Measurements from ENCODE around the gene ZNF536.

Gene ZNF536

DNA sequence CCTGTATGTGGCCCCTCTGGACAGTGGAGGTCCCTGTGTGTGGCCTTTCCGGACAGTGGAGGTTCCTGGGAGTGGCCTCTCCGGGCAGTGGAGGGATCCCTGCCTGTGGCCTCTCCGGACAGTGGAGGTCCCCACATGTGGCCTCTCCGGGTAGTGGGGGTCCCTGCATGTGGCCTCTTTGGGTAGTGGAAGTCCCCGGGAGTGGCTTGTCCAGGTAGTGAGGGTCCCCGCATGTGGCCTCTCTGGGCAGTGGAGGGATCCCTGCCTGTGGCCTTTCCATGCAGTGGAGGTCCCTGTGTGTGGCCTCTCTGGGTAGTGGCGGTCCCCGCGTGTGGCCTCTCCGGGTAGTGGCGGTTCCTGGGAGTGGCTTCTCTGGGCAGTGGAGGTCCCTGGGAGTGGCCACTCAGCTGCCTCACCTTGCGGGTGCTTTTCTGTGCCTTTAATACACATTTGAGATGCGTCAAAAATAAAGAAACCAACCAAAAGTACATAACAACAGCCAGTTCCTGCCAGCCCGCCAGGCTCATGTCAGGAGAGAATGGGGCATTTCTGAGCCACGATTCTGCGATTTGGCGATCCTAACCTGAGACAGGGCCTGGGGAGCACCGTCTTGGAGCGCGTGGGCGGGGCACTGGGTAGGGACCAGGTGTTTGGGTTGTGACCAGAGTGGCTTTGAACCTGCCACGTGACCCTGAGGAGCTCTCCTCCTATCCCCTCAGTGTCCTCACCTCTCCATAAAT, 194.7 kb downstream of the ZNF536 start:
- no peak for DNase-seq (ENCODE audit: low read depth)
- H3K4me3 ChIP-seq (ENCODE audit: low read depth, low read length), result no peak overlapping the region
- TF ChIP-seq, protein P1, sequence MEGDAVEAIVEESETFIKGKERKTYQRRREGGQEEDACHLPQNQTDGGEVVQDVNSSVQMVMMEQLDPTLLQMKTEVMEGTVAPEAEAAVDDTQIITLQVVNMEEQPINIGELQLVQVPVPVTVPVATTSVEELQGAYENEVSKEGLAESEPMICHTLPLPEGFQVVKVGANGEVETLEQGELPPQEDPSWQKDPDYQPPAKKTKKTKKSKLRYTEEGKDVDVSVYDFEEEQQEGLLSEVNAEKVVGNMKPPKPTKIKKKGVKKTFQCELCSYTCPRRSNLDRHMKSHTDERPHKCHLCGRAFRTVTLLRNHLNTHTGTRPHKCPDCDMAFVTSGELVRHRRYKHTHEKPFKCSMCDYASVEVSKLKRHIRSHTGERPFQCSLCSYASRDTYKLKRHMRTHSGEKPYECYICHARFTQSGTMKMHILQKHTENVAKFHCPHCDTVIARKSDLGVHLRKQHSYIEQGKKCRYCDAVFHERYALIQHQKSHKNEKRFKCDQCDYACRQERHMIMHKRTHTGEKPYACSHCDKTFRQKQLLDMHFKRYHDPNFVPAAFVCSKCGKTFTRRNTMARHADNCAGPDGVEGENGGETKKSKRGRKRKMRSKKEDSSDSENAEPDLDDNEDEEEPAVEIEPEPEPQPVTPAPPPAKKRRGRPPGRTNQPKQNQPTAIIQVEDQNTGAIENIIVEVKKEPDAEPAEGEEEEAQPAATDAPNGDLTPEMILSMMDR (IDR thresholded peaks at IDR 0.05; ENCODE audit: low read depth, low read length, missing control alignments), result no peak

DNA sequence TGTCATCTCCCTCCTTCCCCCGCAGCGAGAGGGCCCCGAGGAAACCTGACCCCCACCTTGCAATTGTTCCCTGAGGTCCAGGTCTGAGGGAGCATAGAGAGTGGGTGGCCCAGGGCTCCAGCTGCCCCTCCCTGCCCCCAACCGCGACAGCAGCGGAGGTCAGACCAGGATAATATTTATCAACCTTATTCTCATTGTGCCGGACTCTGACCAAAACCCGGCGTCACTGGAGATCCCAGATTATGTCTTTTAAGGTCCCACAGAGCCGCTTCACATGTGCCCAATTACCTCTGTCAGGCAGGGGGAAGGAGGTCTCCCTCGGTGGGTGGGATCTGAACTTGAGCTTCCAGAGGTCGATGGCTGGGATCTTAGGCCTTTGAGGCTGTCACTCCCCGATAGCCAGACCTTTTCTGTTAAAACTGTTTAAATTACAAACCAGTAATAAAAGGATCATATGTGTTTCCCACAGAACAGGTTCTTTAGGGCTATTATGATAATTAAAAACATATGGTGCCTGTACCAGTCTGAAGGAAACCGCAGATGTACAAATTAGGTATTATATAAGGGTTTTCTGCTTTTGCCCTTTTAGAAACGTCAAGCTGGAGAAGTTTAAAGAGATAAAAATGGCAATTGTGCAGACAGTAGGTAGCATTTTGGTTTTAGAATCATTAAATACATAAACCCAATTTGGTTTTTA, 195.5 kb downstream of the ZNF536 start:
- DNase-seq (ENCODE audit: low read depth), result no peak
- TF ChIP-seq, protein P1 (IDR thresholded peaks at IDR 0.05; ENCODE audit: low read depth, low read length, missing control alignments), result no peak
- no peak overlapping the region for H3K4me3 ChIP-seq (ENCODE audit: low read depth, low read length)

DNA sequence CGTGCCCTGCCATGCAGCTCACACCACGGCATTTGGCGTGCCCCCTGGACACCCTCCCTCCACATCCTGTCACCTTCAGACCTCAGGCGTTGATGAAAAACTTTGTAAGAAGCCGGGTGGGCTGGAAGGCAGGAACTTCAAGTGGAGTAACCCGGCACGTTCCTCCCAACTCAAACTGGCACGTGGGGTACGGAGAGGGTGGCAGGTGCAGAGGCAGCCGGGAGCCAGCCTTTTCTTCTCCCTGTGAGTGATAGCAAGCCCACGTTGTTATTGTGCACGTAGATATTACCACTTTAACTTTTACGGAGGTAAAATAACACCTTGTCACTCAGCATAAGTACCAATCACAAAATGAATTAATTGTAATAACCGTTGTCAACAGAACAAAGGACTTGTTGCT, 198.0 kb downstream of the ZNF536 start:
- no peak for DNase-seq (ENCODE audit: low read depth)
- TF ChIP-seq, protein P1 (IDR thresholded peaks at IDR 0.05; ENCODE audit: low read depth, low read length, missing control alignments), result no peak
- H3K4me3 ChIP-seq (ENCODE audit: low read depth, low read length), result no peak overlapping the region

DNA sequence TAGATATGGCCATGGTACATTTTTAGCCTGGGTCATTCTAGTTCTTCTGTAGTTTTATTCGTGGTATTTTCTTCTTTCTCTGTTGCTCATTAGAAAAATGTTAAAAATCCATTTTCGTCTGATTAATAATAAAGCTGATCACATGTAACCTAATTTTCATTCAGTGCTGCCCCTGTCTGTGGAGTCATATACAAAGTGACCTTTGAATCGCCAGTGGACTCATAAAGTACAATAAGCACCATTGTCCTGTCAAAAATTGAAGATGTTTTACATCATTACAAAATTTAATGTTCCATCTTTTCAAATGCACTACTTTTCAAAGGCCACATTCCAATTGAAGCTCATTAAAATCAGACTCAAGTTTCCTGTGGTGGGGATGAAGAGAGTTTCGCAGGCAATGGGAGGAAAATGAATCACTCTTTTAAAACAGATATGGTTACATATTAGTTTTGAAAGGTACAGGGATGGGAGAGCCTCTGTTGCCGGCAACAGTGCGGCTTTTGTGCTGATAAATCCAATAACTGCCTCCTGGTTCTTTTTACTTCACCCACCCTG, 205.4 kb downstream of the ZNF536 start:
- H3K4me3 ChIP-seq (ENCODE audit: low read depth, low read length), result no peak overlapping the region
- DNase-seq (ENCODE audit: low read depth), result no peak
- TF ChIP-seq, protein P1 (IDR thresholded peaks at IDR 0.05; ENCODE audit: low read depth, low read length, missing control alignments), result no peak

DNA sequence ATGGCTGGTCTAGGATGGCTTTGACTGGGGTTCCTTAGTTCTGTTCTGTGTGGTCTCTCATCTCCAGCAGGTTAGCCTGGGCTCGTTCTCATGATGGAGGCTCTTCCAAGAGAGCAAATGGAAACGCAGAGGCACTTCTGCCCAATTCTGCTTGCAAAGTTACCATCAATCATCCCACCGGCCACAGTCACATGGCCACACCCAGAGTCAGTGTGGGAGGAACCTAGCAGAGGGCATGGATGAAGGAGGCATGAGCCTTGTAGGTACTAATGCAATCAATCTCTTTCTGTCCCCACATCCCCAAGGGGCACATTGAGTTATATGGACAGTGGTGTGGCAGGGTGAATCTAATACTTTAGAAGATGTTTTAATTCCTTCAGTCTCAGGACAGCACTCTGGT, 207.2 kb downstream of the ZNF536 start:
- no peak overlapping the region for H3K4me3 ChIP-seq (ENCODE audit: low read depth, low read length)
- TF ChIP-seq, protein P1 (IDR thresholded peaks at IDR 0.05; ENCODE audit: low read depth, low read length, missing control alignments), result no peak
- no peak for DNase-seq (ENCODE audit: low read depth)

DNA sequence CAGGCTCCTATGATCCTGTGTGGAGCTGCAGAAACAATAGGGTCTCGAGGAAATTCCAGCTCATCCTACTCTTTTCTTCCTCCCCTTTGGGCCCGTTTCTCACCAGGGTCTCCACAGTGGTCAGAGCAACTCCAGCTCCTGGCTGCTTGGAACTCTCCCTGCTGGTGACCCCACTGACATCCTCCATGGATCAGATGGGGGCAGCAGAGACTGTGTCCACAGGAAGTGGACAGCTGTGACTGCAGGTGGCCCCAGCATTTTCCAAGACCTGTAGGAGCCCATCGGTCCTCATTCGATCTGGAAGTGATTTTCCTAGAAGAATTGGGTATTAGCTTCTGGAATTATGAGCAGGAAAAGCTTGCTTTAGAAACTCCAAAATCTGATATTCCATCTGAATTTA, 208.5 kb downstream of the ZNF536 start:
- TF ChIP-seq, protein P1 (IDR thresholded peaks at IDR 0.05; ENCODE audit: low read depth, low read length, missing control alignments), result no peak
- DNase-seq (ENCODE audit: low read depth), result no peak
- no peak overlapping the region for H3K4me3 ChIP-seq (ENCODE audit: low read depth, low read length)

Data from GM12864 (cell line).